GM19438 (cell line): Measurements from ENCODE around the gene SPATA9.

Experiments
- ATAC-seq: cut with Tn5 transposase; IDR thresholded peaks from one replicate; pipeline ENCODE4 v1.9.1; 2021; ENCODE audit warnings: low read depth; ENCODE audit not compliant: unreplicated experiment

The SPATA9 gene

GRCh38 chr5:95689680-95690079, 6.9 kb upstream of the SPATA9 start:
- ATAC-seq = no peak

- no peak for ATAC-seq
These were observed 3.9 kb upstream of the SPATA9 start for GRCh38 chr5:95686651-95687050.

GRCh38 chr5:95684361-95684760, 1.6 kb upstream of the SPATA9 start:
- no peak for ATAC-seq

- ATAC-seq = no peak
These were observed 9.7 kb downstream of the SPATA9 start for GRCh38 chr5:95673081-95673480.

- ATAC-seq = no peak
These were observed 10.2 kb downstream of the SPATA9 start for GRCh38 chr5:95672641-95673040.

- ATAC-seq = no peak
These were observed 11.0 kb downstream of the SPATA9 start for GRCh38 chr5:95671826-95672225.

- no peak for ATAC-seq
These were observed 12.2 kb downstream of the SPATA9 start for GRCh38 chr5:95670568-95670967.

GRCh38 chr5:95669985-95670384, 12.8 kb downstream of the SPATA9 start:
- no peak for ATAC-seq

GRCh38 chr5:95669540-95669939, 13.3 kb downstream of the SPATA9 start:
- ATAC-seq = no peak

GRCh38 chr5:95668728-95669127, 14.1 kb downstream of the SPATA9 start:
- no peak for ATAC-seq

- ATAC-seq = no peak
These were observed 14.6 kb downstream of the SPATA9 start for GRCh38 chr5:95668216-95668615.

- no peak for ATAC-seq
These were observed 15.1 kb downstream of the SPATA9 start for GRCh38 chr5:95667678-95668077.

GRCh38 chr5:95667061-95667618, 15.7 kb downstream of the SPATA9 start:
- ATAC-seq = no peak

- no peak for ATAC-seq
These were observed 18.5 kb downstream of the SPATA9 start for GRCh38 chr5:95664204-95664786.

GRCh38 chr5:95662946-95663345, 19.8 kb downstream of the SPATA9 start:
- ATAC-seq = no peak

- ATAC-seq = no peak
These were observed 22.7 kb downstream of the SPATA9 start for GRCh38 chr5:95660060-95660459.

- ATAC-seq = no peak
These were observed 27.2 kb downstream of the SPATA9 start for GRCh38 chr5:95655575-95655974.

GRCh38 chr5:95654196-95654595, 28.6 kb downstream of the SPATA9 start:
- no peak for ATAC-seq

- ATAC-seq = no peak
These were observed 29.9 kb downstream of the SPATA9 start for GRCh38 chr5:95652849-95653248.

- ATAC-seq = no peak
These were observed 32.8 kb downstream of the SPATA9 start for GRCh38 chr5:95649842-95650620.

- no peak for ATAC-seq
These were observed 33.5 kb downstream of the SPATA9 start for GRCh38 chr5:95649274-95649673.
